Colonic mucosa (tissue), 4 donors: ENCODE data around the gene IBTK. TPM values are rescaled to one million over a fixed set of nuclear protein-coding genes. Genes with fewer than 3 reads are reported as not detected.

Experiments
- DNase-seq: peaks from one replicate; pipeline ENCODE4 v3.0.0-alpha.2; 2020
- H3K27ac ChIP-seq: fragments of 200-600 bp; one replicate; pipeline ENCODE4 v1.8.0; 2021
- H3K27me3 ChIP-seq: fragments of 200-600 bp; one replicate; pipeline ENCODE4 v1.8.0; 2021
- H3K36me3 ChIP-seq: fragments of 200-600 bp; one replicate; pipeline ENCODE4 v1.8.0; 2021
- H3K4me1 ChIP-seq: fragments of 200-600 bp; one replicate; pipeline ENCODE4 v1.8.0; 2021; ENCODE audit warnings: mild to moderate bottlenecking
- H3K4me3 ChIP-seq: fragments of 200-600 bp; one replicate; pipeline ENCODE4 v1.8.0; 2021
- H3K9ac ChIP-seq, 2 donors: one replicate each; pipeline ENCODE4 v1.7.0; 2013; ENCODE audit warnings: control low read depth in 2 of 2, low read depth in 2 of 2, low read length in 2 of 2
- H3K9me3 ChIP-seq: fragments of 200-600 bp; one replicate; pipeline ENCODE4 v1.8.0; 2021
- CTCF ChIP-seq: fragments of 200-600 bp; IDR thresholded peaks from one replicate; pipeline ENCODE4 v1.8.0; 2022; ENCODE audit warnings: antibody characterized with exemption, mild to moderate bottlenecking
- intact Hi-C: fragments of 100-400 bp; cut with DNase I; formaldehyde crosslinking; loops from one replicate; pipeline ENCODE4 v1.14.1; 2022
- total RNA-seq, 2 donors: library from RNA; stranded (reverse); fragmentation: NEBNext Ultra II Directional in 1 of 2; extraction: Animal tissue kit (Norgen Biotek cat#: 25700) in 1 of 2; gene quantifications; one replicate each; pipeline ENCODE4 v1.2.1, GENCODE V29; 2021
- donor health status: healthy.
- donor health status: DM: no; HTN: no; CAD: no.
- donor health status: DM: no; HTN: no; CAD: no.

Gene IBTK
- total RNA-seq, 2 donors from 2014 or later, result 37.5 to 39.8 TPM

GRCh38 chr6:82249381-82250253, 2.1 kb upstream of the IBTK start:
- Histone ChIP-seq H3K27me3 (no peaks in the 10 kb centered on the region), H3K4me1 (no peaks in the 10 kb centered on the region), H3K9me3 (no peaks in the 10 kb centered on the region), H3K27ac (peak overlapping the region; percentile 89), H3K4me3 (no peak overlapping the region), H3K9ac (no peak overlapping the region), H3K36me3 (no peaks in the 10 kb centered on the region)
- intact Hi-C loops, result loop anchor here (5.0 to 10.0 kb wide), 2 partner anchors 803 to 965 kb away; no protein-coding TSS in a partner anchor
- no peak for TF ChIP-seq CTCF
- DNase-seq, result no peak

- no peaks in the 10 kb centered on the region for H3K9me3 ChIP-seq
- DNase-seq, result peak; percentile 53
- no peaks in the 10 kb centered on the region for H3K27me3 ChIP-seq
- H3K36me3 ChIP-seq, result no peaks in the 10 kb centered on the region
- peak overlapping the region; percentile 89 for H3K27ac ChIP-seq
- TF ChIP-seq CTCF, result no peak
- peak overlapping the region; percentile 67 for H3K4me3 ChIP-seq
- intact Hi-C loops, result no loop called here
- peak overlapping the region; percentile 78 to 81 for H3K9ac ChIP-seq
- no peaks in the 10 kb centered on the region for H3K4me1 ChIP-seq
Observed at GRCh38 chr6:82248273-82248735, 760 bp upstream of the IBTK start.

GRCh38 chr6:82246802-82247504, 591 bp downstream of the IBTK start:
- Histone ChIP-seq H3K27ac (peak overlapping the region; percentile 89), H3K4me3 (peak overlapping the region; percentile 67), H3K27me3 (no peaks in the 10 kb centered on the region), H3K4me1 (no peaks in the 10 kb centered on the region), H3K9ac (peak overlapping the region; percentile 81 to 87), H3K36me3 (no peaks in the 10 kb centered on the region), H3K9me3 (no peaks in the 10 kb centered on the region)
- intact Hi-C loops, result no loop called here
- DNase-seq, result peak; percentile 68
- TF ChIP-seq CTCF, result no peak

DNA sequence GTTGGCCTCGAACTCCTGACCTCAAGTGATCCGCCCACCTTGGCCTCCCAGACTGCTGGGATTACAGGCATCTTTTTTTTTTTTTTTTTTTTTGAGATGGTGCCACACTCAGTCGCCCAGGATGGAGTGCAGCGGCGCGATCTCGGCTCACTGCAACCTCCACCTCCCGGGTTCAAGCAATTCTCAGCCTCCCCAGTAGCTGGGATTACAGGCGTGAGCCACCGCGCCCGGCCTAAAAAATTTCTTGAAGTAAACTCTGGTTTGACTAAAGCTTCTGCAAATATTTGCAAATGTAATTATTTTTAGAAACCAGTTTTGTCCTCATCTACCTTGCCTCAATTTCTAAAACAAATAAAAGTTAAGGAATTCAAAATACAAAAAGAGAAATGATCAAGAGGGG, 1.2 kb downstream of the IBTK start:
- H3K4me3 ChIP-seq, result peak overlapping the region; percentile 67
- no peaks in the 10 kb centered on the region for H3K4me1 ChIP-seq
- H3K27me3 ChIP-seq, result no peaks in the 10 kb centered on the region
- H3K9ac ChIP-seq, result peak overlapping the region; percentile 81 to 87
- no peaks in the 10 kb centered on the region for H3K9me3 ChIP-seq
- intact Hi-C loops, result no loop called here
- H3K27ac ChIP-seq, result peak overlapping the region; percentile 89
- H3K36me3 ChIP-seq, result no peaks in the 10 kb centered on the region
- DNase-seq, result no peak
- TF ChIP-seq CTCF, result no peak

- Histone ChIP-seq H3K4me3 (no peak overlapping the region), H3K27ac (no peak overlapping the region), H3K27me3 (no peaks in the 10 kb centered on the region), H3K4me1 (no peaks in the 10 kb centered on the region), H3K36me3 (no peaks in the 10 kb centered on the region), H3K9me3 (no peaks in the 10 kb centered on the region), H3K9ac (no peak overlapping the region)
- DNase-seq, result no peak
- TF ChIP-seq CTCF, result no peak
- intact Hi-C loops, result no loop called here
Observed at GRCh38 chr6:82245376-82245775, 2.2 kb downstream of the IBTK start.
